ENCODE measurements around the gene ENKD1. TPM values are rescaled to one million over a fixed set of nuclear protein-coding genes. Genes with fewer than 3 reads are reported as not detected.

The ENKD1 gene
- total RNA-seq, 3 donors from 2014 or later, result 18.6 to 21.0 (median 20.1) TPM

DNA sequence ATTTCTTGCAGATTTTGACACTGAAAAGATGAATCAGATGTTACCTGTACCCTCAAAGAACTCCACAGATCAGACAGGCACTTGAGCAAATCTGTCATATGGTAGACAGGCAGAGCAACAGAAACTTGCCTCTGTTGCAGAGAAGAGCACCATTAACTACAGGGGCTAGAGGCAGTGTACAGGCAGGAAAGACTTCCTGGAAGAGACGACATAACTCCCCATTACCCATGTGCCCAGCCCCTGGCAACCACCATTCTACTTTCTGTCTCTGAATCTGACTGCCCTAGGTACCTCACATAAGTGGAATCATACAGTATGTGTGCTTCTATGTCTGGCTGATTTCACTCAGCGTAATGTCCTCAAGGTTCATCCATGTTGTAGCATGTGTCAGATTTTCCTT is 37.1 kb upstream of the ENKD1 start:
- no peaks in the 10 kb centered on the region for H3K27me3 ChIP-seq
- no peaks in the 10 kb centered on the region for H3K4me1 ChIP-seq
- H3K27ac ChIP-seq, result no peak overlapping the region
- H3K4me3 ChIP-seq, result no peak overlapping the region
- intact Hi-C loops (cut with DNase I; ENCODE audit: low total_unique reads), result no loop called here
- H3K36me3 ChIP-seq, result no peaks in the 10 kb centered on the region
- DNase-seq (ENCODE audit: low spot score in 2 of 2), result no peak
- H3K9me3 ChIP-seq, result no peaks in the 10 kb centered on the region
- TF ChIP-seq POLR2AphosphoS5 (IDR thresholded peaks at IDR 0.05) (no peak), POLR2A (IDR thresholded peaks at IDR 0.05) (no peak)
- TF ChIP-seq, protein P1, sequence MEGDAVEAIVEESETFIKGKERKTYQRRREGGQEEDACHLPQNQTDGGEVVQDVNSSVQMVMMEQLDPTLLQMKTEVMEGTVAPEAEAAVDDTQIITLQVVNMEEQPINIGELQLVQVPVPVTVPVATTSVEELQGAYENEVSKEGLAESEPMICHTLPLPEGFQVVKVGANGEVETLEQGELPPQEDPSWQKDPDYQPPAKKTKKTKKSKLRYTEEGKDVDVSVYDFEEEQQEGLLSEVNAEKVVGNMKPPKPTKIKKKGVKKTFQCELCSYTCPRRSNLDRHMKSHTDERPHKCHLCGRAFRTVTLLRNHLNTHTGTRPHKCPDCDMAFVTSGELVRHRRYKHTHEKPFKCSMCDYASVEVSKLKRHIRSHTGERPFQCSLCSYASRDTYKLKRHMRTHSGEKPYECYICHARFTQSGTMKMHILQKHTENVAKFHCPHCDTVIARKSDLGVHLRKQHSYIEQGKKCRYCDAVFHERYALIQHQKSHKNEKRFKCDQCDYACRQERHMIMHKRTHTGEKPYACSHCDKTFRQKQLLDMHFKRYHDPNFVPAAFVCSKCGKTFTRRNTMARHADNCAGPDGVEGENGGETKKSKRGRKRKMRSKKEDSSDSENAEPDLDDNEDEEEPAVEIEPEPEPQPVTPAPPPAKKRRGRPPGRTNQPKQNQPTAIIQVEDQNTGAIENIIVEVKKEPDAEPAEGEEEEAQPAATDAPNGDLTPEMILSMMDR (IDR thresholded peaks at IDR 0.05), result no peak

DNA sequence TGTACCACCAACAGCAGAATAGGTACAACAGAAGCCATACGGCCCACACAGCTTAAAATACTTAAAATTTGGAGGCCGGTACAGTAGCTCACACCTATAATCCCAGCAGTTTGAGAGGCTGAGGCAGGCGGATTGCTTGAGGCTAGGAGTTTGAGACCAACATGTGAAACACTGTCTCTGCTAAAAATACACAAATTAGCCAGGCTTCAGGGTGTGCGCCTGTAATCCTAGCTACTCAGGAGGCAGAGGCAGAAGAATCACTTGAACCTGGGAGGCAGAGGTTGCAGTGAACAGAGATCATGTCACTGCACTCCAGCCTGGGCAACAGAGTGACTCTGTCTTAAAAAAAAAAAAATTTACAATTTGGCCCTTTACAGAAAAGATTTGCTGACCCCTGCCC is 35.6 kb upstream of the ENKD1 start:
- intact Hi-C loops (cut with DNase I; ENCODE audit: low total_unique reads), result no loop called here
- H3K9me3 ChIP-seq, result no peaks in the 10 kb centered on the region
- H3K4me1 ChIP-seq, result no peaks in the 10 kb centered on the region
- H3K27ac ChIP-seq, result no peak overlapping the region
- H3K4me3 ChIP-seq, result no peak overlapping the region
- no peak for DNase-seq (ENCODE audit: low spot score in 2 of 2)
- no peaks in the 10 kb centered on the region for H3K27me3 ChIP-seq
- TF ChIP-seq POLR2A (IDR thresholded peaks at IDR 0.05) (no peak), POLR2AphosphoS5 (IDR thresholded peaks at IDR 0.05) (no peak)
- TF ChIP-seq, protein P1 (IDR thresholded peaks at IDR 0.05), result no peak
- H3K36me3 ChIP-seq, result no peaks in the 10 kb centered on the region

DNA sequence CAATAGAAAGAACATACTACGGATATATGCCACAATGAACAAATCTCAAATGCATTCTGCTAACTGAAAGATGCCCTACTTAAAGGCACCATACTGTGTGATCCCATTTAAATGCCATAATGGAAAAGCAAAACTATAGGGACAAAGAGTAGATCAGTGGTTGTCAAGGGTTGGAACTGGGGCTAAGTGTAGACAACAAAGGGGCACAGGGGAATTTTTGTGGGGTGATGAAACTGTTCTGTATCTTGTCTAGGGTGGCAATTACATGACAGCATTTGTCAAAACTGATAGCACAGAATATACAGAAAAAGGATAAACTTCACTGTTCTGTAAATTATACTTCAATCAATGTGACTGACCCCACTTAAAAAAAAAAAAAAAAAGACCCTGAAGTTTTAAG is 34.9 kb upstream of the ENKD1 start:
- no peaks in the 10 kb centered on the region for H3K36me3 ChIP-seq
- no peak for DNase-seq (ENCODE audit: low spot score in 2 of 2)
- TF ChIP-seq POLR2AphosphoS5 (IDR thresholded peaks at IDR 0.05) (no peak), POLR2A (IDR thresholded peaks at IDR 0.05) (no peak)
- TF ChIP-seq, protein P1 (IDR thresholded peaks at IDR 0.05), result no peak
- no peaks in the 10 kb centered on the region for H3K27me3 ChIP-seq
- H3K4me3 ChIP-seq, result no peak overlapping the region
- H3K27ac ChIP-seq, result no peak overlapping the region
- H3K4me1 ChIP-seq, result no peaks in the 10 kb centered on the region
- H3K9me3 ChIP-seq, result no peaks in the 10 kb centered on the region
- intact Hi-C loops (cut with DNase I; ENCODE audit: low total_unique reads), result no loop called here

DNA sequence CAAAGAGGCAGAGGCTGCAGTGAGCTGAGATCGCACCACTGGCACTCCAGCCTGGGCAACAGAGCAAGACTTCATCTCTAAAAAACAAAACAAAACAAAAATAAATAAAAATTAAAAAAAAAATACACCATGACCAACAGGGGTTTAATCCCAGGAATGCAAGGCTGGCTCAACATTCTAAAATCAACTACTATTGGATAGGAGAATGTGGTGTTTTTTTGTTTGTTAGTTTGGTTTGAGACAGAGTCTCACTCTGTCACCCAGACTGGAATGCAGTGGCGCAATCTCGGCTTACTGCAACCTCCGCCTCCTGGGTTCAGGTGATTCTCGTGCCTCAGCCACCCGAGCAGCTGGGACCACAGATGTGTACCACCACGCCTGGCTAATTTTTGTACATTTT is 32.7 kb upstream of the ENKD1 start:
- H3K27ac ChIP-seq, result no peak overlapping the region
- no peaks in the 10 kb centered on the region for H3K27me3 ChIP-seq
- H3K4me3 ChIP-seq, result no peak overlapping the region
- DNase-seq (ENCODE audit: low spot score in 2 of 2), result no peak
- intact Hi-C loops (cut with DNase I; ENCODE audit: low total_unique reads), result no loop called here
- H3K4me1 ChIP-seq, result no peaks in the 10 kb centered on the region
- no peaks in the 10 kb centered on the region for H3K9me3 ChIP-seq
- no peaks in the 10 kb centered on the region for H3K36me3 ChIP-seq
- no peak for TF ChIP-seq POLR2A (IDR thresholded peaks at IDR 0.05)
- no peak for TF ChIP-seq POLR2AphosphoS5 (IDR thresholded peaks at IDR 0.05)
- TF ChIP-seq, protein P1 (IDR thresholded peaks at IDR 0.05), result no peak

DNA sequence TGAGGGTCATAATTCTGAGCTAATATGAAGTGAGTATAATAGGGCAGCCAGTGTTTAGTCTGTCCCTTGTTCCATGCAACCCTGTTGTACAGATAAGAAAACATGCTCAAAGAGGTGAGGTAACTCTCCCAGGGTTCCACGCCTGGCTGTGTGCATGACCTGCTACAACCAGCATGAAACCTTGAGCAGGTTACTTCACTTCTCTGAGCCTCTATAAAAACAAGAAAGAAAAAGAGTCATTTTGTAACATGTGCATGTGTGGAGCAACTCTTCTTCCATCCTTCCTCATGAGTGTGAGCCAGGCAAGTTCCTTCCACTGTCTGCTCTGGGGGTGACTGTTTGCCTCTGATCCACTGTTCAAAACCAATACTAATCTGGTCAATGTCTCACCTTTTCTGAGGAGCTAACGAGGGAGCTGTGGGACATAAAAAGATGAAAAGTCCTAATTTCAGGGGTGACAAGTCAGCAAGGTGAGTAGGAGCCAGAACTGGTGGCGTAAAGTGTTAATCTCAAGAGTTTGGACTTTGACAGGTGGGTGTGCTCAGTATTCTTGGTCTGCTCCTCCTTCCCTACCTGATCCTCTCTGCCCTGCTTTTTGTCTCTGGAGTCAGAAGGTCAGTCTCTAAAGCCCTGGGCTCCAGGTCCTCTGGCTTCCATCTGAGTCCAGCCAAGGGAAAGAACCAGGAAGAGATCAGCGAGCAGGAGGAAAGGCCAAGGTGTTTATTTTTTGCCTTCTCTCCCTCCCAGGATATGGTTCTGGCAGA is 31.1 kb upstream of the ENKD1 start:
- Histone ChIP-seq H3K4me1 (no peaks in the 10 kb centered on the region), H3K27me3 (no peaks in the 10 kb centered on the region), H3K9me3 (no peaks in the 10 kb centered on the region), H3K36me3 (no peaks in the 10 kb centered on the region), H3K27ac (no peak overlapping the region), H3K4me3 (no peak overlapping the region)
- TF ChIP-seq POLR2AphosphoS5 (IDR thresholded peaks at IDR 0.05) (no peak), POLR2A (IDR thresholded peaks at IDR 0.05) (no peak)
- TF ChIP-seq, protein P1 (IDR thresholded peaks at IDR 0.05), result no peak
- intact Hi-C loops (cut with DNase I; ENCODE audit: low total_unique reads), result no loop called here
- DNase-seq (ENCODE audit: low spot score in 2 of 2), result no peak
